Inferior parietal cortex (tissue), 1 donor: ENCODE measurements around the gene RECQL5.

Experiments used
- DNase-seq: peaks from one replicate; pipeline ENCODE4 v3.0.0-alpha.2; 2016; ENCODE audit errors: extremely low spot score

RECQL5 gene

GRCh38 chr17:75633486-75634375 is 33.2 kb downstream of the RECQL5 start:
- peak; percentile 82 for DNase-seq

GRCh38 chr17:75632863-75633485 is 34.0 kb downstream of the RECQL5 start, which contains the start of gene SMIM5:
Gene SMIM5 (plus strand): TSS chr17:75633434. CDS start chr17:75640202, 6,768 bp downstream.
- peak; percentile 89 for DNase-seq

GRCh38 chr17:75632428-75632827 is 34.5 kb downstream of the RECQL5 start:
- no peak for DNase-seq

GRCh38 chr17:75631353-75631752 is 35.6 kb downstream of the RECQL5 start:
- DNase-seq: no peak

GRCh38 chr17:75630071-75630917 is 36.7 kb downstream of the RECQL5 start:
- DNase-seq: no peak

- DNase-seq: no peak
These were observed 37.8 kb downstream of the RECQL5 start for GRCh38 chr17:75629157-75629556.

- DNase-seq: no peak
These were observed 38.5 kb downstream of the RECQL5 start for GRCh38 chr17:75628425-75628824.

- no peak for DNase-seq
These were observed 39.9 kb downstream of the RECQL5 start for GRCh38 chr17:75627094-75627493.

- DNase-seq: no peak
These were observed 40.4 kb downstream of the RECQL5 start for GRCh38 chr17:75626496-75627038.

- DNase-seq: no peak
These were observed 41.0 kb downstream of the RECQL5 start for GRCh38 chr17:75625813-75626486.

GRCh38 chr17:75624714-75625345 is 42.1 kb downstream of the RECQL5 start:
- no peak for DNase-seq

- no peak for DNase-seq
These were observed 42.9 kb downstream of the RECQL5 start for GRCh38 chr17:75624021-75624420.

GRCh38 chr17:75623386-75623785 is 43.6 kb downstream of the RECQL5 start:
- no peak for DNase-seq

GRCh38 chr17:75622771-75623273 is 44.1 kb downstream of the RECQL5 start:
- DNase-seq: no peak

- no peak for DNase-seq
These were observed 44.9 kb downstream of the RECQL5 start for GRCh38 chr17:75622076-75622475.

- DNase-seq: no peak
These were observed 45.5 kb downstream of the RECQL5 start for GRCh38 chr17:75621489-75621888.

- no peak for DNase-seq
These were observed 47.2 kb downstream of the RECQL5 start for GRCh38 chr17:75619506-75620431.

GRCh38 chr17:75617675-75618074 is 49.3 kb downstream of the RECQL5 start:
- DNase-seq: no peak

- DNase-seq: no peak
These were observed 49.7 kb downstream of the RECQL5 start for GRCh38 chr17:75617218-75617617.
